ENCODE measurements around the gene SHISAL1.

The SHISAL1 gene

DNA sequence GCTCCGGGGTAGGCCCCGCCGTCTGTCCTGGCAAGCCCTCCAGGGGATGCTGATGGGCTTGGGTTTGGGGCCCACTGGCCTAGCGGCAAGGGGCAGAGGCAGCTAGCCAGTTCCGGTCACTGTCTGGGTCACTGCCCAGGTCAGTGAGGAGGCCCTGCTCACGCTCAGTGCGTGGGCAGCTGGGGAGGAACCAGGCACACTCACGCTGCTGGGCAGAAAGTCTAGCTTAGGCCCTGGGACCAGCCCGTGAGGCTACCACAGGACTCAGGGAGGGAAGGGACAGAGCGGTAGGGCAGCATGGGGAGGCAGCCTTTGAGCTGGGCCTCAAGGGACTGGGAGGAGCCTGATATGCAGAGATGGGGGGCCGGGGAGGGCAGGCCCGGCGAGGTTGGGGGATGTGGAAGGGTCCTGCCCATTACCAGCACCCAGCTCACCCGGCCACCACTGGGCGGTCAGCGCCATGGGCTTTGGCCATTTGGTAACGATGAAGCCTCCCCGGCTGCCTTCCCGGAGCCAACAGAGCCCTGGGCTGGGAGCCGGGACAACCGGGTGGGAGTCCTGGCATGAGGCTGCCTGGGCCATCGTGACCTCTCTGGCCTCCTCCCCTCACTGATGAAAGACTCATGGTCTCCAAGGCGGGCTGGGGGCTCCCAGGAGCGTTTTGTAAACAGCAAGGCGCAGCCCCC lies 14.2 kb downstream of the SHISAL1 start:
- no peak for DNase-seq

DNA sequence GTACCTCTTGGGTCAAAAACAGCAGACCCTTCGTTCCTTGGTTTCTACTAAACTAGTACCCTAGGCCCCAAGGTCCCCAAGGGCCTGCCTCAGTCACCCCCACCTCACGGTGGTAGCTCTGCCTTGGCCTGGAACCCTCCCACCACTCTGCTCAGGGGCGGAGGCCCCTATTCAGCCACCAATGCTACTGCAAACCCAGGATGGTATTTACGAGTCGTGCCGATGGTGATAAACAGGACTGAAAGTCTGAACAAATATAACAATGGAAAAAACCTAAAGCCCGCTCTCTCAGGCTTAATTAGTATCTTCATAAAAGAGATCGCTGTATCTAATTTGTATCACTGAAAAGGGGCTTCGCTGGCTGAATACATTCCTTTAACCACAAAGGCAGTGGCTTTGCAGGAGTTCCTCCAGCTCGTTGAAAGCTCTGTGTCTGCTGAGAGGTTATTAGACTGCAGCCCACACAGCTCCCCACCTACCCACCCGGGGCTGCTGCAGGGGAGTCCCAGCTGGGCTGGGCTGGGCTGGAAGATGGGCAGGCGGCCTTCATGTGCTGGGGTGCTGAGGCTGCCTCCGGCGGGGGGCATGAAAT lies 15.2 kb downstream of the SHISAL1 start:
- DNase-seq: no peak

DNA sequence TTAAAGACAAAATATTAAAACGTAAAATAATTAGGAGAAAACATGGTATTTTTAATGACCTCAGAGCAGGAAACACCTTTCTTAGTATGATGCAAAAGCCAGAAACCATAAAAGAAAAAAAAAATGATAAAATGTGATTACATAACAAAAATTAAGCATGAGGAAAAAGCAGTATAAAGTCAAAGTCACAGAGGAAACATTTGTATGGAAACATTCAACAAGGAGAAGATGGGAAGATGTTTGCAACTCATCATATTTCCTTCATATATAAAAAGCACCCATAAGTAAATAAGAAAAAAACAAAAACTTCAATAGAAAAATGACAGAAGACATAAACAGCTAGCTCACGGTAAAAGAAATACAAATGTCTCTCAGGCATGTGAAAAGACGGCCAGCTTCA lies 17.3 kb downstream of the SHISAL1 start:
- no peak for DNase-seq

DNA sequence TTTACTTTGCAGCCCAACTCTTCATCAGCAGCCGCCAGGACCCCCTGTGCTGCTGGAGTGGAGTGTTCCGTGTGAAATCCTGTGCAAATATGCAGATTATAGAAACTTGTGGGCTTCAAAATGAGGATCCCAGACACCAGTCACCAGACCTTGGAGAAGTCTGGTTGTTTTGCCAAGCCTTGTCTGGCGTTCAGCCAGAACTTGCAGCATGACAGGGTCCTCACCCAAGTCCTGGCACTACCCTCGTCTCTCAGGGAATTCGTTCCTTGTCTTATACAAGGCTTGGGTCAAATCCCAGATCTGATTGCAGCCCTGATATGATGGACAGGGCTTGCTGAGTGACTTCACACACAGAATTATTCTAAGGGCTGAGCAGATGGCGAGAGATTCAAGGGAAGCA lies 18.9 kb downstream of the SHISAL1 start:
- no peak for DNase-seq

DNA sequence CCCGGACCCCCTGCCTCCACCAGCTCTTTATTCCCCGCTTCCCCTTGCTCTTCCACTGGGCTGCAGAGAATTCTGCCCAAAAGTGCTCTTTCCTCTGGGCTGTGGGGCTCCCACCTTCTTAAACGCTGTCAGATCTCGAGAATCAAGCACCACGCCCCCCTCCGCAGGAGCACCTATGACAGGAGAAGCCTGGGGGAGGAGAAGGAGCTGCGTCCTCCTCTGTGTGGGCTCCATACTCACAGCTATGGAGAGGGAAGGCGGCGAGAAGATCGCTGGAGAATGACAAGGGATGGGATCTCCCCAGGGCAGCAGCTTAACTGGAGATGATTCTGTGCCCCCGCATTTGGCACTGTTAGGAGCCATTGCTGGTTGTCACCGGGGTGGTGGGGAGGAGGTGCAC lies 19.7 kb downstream of the SHISAL1 start:
- DNase-seq: no peak

DNA sequence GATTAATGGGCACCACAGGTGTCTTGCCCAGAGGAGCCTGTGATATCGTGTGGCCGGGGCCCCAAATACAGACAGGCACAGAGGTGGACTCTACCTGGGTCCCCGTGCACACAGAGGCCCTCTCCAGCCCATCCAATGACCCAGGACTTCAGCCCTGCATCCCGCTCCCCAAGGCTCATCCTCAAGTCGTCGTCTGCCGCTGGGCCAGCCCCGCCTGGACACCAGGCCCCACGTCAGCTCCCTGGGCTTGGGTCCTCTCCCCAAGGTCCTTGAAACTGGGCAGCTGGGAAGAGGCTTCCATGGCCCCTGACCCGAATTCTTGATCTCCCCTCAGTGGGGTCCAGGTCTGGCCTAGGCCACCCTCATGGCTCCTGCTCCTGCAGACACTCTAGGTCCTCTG lies 20.2 kb downstream of the SHISAL1 start:
- no peak for DNase-seq

DNA sequence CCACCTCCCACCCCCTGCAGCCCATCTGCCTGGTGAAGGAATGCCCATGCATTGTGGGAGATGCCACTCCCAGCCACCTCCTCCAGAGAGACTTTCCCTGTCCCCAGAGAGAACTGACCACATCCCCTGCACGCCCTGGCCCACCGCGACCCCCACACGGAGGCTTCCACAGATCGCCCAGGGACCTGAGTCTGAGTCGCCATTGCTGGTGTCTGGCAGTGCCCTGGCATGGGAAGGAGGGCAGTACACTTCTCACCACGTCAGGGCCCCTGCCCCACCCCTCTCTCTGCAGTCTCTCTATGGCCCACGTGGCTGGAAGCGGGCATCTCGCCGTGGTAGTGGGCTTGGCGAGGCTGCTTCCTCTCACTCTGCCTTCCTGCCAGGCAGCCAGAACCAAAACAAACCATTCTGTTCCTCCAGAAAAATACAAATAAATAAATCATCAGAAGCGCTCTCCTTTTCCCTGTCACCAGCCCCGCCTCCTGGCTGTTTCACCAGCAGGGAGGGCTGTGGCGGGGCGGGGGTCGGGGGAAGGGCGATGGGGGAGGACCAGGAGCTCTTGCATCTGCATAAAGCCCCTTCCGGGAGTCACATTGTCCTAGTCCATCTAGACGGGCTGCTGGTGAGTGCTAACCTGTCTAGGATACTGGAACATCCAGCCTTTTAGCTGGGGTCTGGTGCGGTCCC lies 20.9 kb downstream of the SHISAL1 start:
- DNase-seq: no peak

DNA sequence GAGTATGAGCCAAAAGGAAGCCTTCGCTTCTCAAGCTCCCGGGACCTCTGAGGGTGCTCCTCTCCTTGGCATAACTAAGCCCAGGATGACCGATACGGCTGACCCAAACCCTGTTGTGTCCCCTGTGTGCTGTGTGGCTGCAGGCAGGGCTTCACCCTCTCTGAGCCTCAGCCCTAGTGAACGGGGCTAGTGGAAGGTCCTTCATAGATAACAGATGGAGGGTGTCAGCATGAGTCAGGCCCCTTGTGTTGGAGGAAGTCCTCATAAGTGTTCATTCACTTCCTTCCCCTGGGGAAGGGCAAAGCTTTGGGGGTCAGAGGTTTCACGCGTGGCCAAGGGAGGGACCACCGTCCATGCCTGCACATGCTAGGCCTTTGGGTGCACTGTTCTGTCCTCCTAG lies 21.5 kb downstream of the SHISAL1 start:
- no peak for DNase-seq

DNA sequence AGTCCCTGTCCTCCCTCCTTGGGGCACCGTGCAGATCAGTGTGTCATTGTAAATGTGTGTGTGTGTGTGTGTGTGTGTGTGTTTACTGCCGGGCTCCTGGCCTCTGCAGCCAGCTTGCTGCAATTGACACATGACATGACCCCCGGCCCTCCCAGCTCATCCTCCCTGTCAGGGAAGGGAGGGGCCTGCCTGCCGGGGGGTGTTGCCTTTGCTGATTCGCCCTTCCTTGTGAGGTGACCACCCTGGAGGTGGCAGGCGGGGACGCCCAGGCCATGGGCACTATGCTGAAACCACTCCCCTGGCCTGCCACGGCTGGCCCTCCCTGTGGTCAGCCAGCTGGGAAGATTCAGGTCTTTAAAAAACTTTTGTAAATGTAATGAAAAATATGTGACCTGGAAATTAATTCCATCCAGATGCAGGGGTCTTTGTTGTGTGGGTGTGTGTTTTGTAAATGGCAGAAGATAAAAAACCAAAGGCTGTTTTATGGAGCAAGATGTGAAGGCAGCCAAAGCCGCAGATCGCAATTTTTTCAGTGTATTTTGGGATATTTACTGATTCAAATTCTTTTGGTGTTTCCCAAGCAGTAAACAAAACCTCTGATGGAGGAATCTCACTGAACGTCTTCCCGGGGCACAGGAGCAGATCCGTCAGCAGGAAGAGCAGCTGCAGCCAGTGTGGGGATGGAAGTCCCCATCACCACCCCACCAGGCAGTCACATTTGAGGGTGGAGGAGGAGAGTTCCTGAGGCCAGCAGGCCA lies 23.2 kb downstream of the SHISAL1 start:
- DNase-seq: no peak

DNA sequence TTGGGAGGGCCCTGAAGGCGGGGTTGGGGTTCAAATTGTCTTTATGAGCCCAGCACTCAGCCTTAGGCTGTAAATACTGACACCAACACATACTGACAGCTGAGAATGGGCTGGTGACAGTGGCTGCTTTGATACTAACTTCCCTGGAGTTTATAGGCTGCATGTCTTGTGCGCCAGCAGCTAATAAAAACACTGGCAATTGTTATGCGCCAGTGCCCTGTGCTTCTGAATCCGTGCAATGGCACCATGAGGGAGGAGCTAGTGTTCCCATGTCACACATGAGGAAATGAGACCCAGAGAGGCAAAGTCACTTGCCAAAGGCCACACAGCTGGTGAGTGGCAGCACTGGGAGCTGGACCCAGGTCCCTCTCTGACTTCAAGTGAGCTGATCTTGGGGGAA lies 23.8 kb downstream of the SHISAL1 start:
- DNase-seq: no peak

DNA sequence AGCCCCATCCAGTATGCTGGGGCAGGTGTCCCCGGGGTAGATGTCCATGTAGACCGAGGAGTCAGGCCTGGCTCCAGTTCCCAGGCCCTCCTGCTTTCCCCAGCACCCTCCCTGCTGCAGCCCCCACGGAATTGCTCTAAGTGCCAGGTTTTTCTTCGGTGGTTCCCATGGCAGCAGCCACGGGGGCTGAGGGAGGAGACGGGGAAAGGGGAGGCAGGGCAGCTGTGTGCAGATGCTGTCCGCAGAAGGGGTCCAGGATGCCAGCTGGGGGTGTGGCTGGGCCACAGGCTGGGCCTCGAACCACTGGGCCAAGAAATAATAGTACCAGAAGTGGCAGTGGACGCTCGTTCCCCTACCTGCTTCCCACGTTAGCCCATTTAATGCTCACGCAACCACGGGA lies 25.0 kb downstream of the SHISAL1 start:
- DNase-seq: no peak

DNA sequence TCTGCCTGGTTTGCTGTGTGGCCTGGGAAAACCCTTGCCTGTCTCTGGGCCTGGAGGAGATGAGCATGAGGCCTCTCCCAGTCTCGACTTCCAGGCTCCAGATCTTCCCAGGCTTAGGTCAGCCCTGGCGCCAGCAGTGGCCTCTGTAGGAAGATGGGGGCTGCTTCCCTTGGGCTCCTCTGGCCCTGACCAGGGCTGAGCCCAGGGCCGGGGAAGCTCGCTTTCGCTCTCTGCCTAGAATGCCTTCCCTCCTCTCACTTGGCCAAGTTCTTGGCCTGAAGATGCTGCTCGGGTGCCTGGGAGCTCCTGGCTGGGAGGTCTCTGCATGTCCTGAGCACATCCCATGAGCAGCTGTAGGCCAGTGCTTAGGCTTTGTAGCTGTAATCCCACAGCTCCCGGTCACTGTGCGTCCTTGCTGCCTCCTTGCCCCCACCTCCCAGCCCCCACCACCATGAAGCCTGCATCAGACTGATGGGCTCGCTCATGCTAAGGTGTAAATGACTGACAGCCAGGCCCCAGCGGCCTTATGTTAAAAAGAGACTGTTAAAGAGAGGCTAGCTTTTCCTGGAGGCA lies 25.5 kb downstream of the SHISAL1 start:
- DNase-seq: no peak

DNA sequence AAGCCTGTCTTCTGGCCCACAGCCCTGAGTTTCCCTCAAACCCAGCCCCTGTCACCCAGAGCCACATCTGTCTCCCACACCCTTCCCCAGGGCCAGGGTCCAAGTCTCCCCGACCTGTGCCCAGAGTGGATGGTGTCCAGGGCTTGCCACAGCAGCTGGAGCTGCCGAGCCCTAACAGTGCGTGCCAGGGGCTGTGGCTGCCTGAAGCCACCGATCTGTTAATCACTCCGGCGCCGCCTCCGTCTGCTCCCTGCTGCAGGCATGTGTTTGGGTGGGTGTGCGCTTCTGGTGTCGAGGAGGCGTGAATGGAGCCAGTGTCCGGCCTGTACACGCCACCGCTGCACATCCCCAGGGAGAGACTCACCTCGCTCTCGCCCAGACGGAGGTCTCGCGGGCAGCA lies 26.1 kb downstream of the SHISAL1 start:
- DNase-seq: no peak

DNA sequence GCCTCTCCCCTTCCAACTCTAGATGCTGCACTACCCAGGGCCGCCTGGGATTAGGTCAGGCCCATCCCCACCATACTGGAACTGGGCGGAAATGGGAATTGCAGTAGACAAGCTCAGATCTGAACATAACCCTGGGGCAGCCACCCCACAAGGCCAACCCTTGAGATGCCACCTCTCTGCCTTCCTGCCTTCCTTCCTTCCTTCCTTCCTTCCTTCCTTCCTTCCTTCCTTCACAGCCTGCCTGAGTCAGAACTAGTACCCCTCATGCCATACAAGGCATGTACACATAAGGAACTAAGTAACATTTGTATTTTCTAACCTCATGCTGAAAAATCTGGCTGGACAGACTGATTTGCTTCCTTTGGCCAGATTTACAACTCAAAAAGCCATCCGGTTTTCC lies 28.0 kb downstream of the SHISAL1 start:
- no peak for DNase-seq

DNA sequence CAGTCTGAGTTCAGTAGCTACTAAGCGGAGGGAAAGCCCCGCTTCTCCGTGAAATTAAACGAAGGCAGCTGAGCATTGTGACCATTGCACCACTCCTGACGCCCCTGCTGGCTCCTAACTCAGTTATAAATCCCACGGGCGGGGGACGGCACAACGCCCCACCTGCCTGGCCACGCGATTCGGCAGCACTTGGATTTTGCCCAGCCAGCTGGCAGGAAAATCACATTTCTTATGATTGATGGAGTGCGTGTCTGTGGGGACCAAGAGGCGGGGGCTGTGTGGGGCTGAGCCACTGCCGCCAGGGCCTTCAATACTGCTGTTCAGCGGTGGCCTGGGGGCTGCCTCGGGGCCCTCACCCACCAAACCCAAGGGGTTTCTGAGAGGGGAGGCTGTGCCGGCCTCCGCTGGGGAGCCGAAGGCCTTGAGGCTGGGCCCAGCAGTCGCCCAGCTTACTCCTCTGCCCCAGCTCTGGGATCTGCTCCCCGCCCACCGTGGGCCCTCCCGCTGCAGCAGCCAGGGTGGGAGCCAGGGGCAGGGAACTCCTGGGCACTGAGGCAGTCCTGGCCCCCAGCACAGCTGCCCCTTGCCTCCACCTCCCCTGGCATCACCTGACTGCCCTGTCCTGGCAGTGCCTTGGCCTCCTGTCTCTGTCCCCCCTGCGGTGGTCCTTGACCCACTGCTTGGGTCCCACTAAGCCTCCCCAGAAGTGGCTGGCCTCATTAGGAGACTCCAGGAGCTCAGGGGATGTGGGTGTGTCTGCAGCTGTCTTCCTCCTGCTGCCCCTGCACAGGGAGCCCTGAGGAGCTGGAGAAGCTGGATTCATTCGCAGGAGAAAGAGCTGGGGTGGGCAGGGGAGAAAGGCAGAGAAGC lies 30.7 kb downstream of the SHISAL1 start:
- DNase-seq: no peak

DNA sequence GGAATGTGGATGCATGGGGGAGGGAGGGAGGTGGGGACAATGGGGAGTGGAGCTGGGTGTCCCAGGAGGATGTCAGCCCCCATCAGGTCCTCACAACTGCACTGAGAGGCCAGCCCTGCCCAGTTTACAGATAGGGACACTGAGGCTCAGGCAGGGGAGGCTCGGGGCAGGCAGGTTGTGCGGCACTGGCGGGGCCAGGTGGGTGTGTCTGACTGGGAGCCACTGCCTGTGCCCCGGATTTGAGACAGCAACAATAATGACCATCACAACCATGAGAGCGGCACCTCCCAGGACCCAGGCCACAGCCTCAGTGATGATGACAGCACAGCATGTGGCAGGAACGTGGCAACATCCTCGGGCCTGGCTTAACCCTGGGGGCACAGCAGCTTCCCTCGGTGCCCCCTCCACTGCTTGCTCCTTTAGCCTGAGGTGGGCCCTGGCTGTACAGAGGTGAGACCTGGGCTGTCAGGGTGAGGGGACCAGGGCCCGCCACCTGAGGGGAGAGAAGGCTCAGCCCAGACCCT lies 32.0 kb downstream of the SHISAL1 start:
- DNase-seq: no peak

DNA sequence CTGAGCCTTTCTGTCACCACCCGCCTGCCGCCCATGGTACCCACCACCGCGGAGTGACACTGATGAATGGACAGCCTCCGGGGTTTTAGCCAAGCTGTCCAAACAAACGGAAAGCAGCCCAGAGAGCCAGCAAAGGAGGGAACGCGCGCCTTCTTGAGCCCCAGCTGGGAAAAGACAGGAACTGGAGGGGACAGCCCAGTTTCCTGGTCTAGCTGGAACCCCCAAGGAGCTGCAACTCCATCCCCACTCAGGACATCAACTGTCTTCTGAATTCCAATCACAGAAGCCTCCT lies 33.7 kb downstream of the SHISAL1 start:
- peak; percentile 65 for DNase-seq

DNA sequence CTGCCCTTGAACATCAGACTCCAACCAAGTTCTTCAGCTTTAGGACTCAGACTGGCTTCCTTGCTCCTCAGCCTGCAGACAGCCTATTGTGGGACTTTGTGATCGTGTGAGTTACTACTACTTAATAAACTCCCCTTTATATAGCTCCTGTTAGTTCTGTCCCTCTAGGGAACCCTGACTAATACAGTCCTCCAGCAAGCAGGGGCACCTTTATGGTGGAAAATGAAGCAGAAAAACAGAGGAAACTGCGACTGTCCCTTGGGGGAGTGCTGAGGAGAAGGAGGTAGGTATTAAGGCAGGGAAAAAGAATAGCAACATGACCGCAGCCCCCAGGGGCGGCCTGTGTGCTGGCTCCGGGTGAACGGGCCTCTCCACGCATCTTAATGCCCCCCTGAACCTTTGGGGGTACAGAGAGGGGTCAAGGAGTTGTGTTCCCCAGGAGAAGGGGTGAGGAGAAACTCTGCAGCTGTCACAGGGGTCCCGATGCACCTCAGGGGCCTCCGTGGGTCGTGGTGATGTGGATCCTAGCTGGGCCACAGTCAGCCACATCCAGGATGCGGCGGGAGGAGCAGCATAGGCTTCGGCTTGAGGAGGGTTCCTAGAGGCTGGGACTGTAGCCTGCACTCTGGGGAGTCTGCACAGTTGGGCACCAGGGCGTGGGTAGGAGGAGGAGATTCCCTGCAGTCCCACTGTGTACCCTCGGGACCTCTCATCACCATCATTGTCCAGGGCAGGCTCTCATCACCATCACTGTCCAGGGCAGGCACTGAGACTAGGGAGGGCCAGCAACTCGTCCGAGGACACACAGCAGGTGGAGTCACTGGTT lies 34.3 kb downstream of the SHISAL1 start:
- no peak for DNase-seq

DNA sequence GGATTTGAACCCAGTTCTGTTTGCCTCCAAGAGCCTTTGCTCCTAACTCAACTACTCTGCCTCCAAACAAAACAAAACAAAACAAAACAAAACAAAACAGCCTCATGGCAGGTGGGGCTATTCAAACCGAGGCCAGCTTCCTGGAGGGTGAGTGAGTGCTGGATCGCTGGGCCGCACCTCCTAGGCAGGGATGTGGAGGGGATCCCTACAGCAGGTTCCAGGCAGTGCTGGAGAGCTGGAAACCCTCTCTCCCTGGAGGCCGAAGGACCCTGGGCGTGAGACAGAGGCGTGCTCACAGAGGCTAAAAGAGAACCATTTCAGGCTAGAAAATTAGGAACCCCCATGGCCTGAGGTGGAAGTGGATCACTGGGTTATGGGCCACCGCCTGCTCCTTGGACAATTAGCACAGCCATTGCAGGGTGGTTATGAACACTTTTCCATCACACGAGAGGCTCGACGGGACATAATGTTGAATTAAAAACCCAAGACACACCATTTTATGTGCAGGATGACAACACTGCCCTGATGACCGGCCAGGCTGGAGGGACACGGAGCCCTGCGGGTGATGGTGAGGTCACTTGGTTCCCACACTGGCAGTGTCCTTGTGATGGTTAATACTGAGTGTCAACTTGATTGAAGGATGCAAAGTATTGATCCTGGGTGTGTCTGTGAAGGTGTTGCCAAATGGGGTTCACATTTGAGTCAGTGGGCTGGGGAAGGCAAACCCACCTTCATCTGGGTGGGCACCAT lies 35.2 kb downstream of the SHISAL1 start:
- DNase-seq: no peak

DNA sequence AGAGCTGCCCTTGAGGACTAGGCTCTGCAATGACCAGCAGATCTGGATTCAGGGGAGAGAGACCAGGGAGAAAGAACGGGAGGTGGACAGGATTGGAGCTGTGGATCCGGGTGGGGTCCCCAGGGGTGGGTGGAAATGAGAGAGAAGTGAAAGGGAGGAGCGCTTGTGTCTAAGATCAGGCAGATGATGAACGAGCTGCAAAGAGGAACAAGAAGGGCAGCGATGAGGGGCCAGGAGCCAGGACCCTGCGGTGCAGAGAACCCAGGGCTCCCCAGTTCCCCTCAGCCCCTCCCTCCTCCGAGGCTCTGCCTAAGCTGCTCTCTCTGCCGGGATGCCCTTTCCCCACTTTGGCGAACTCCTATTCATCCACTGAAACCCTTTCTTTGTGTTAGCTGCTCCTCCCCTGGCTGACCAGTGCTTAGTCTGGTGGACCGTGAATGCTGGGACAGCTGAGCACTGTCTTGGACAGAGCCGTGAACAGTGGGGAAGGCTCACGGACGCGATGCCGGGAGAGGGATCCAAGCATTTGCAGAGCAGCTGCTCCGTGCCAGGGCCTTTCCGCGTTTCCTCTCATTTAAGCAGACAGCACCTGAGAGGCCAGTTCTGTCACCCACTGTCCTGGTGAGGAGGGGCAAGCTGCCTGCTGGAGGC lies 35.9 kb downstream of the SHISAL1 start:
- DNase-seq: no peak

Measured in COR-L47 (cell line).